Measurements from ENCODE around the gene PPP4C.
"Not testable (repeated sequence)": the region's sequence is repeated elsewhere in the genome, so short reads cannot be mapped to it uniquely, and the experiment has no call there.

The PPP4C gene

GRCh38 chr16:30125690-30126089 lies 49.9 kb downstream of the PPP4C start:
- DNase-seq (ENCODE audit: low read depth), result not testable (repeated sequence)

GRCh38 chr16:30127993-30128392 lies 52.2 kb downstream of the PPP4C start:
- DNase-seq (ENCODE audit: low read depth), result no peak

GRCh38 chr16:30131869-30132475 lies 56.2 kb downstream of the PPP4C start:
- DNase-seq (ENCODE audit: low read depth), result no peak

- DNase-seq (ENCODE audit: low read depth), result no peak
Observed at GRCh38 chr16:30132591-30132990, 56.8 kb downstream of the PPP4C start.

Measured in non-pigmented ciliary epithelial cell (primary cell).